ENCODE results near the gene MAML3.

MAML3 gene

GRCh38 chr4:139889901-139890300 lies 264.1 kb downstream of the MAML3 start:
- no peak for DNase-seq (ENCODE audit: low read depth, low spot score)
- no peak overlapping the region for H3K27ac ChIP-seq

- H3K27ac ChIP-seq, result peak overlapping the region; percentile 72
Observed at GRCh38 chr4:139889264-139889663, 264.7 kb downstream of the MAML3 start.

GRCh38 chr4:139887962-139888735 lies 265.8 kb downstream of the MAML3 start:
- peak overlapping the region; percentile 72 for H3K27ac ChIP-seq
- peak; percentile 86 for DNase-seq (ENCODE audit: low read depth, low spot score)

More at GRCh38 chr4:139889264-139889663, 264.7 kb downstream of the MAML3 start:
- DNase-seq (ENCODE audit: low read depth, low spot score), result peak; percentile 84

GRCh38 chr4:139887376-139887802 lies 266.6 kb downstream of the MAML3 start:
- peak overlapping the region; percentile 72 for H3K27ac ChIP-seq

GRCh38 chr4:139886798-139887197 lies 267.2 kb downstream of the MAML3 start:
- no peak for DNase-seq (ENCODE audit: low read depth, low spot score)
- peak overlapping the region; percentile 72 for H3K27ac ChIP-seq

More at GRCh38 chr4:139887376-139887802, 266.6 kb downstream of the MAML3 start:
- no peak for DNase-seq (ENCODE audit: low read depth, low spot score)

- no peak for DNase-seq (ENCODE audit: low read depth, low spot score)
- no peak overlapping the region for H3K27ac ChIP-seq
Observed at GRCh38 chr4:139884438-139884837, 269.5 kb downstream of the MAML3 start.

- no peak overlapping the region for H3K27ac ChIP-seq
- DNase-seq (ENCODE audit: low read depth, low spot score), result no peak
Observed at GRCh38 chr4:139880841-139881240, 273.1 kb downstream of the MAML3 start.

- no peak for DNase-seq (ENCODE audit: low read depth, low spot score)
- H3K27ac ChIP-seq, result no peak overlapping the region
Observed at GRCh38 chr4:139878050-139878449, 275.9 kb downstream of the MAML3 start.

- no peak for DNase-seq (ENCODE audit: low read depth, low spot score)
- peak overlapping the region; percentile 6 for H3K27ac ChIP-seq
Observed at GRCh38 chr4:139876337-139876941, 277.5 kb downstream of the MAML3 start.

GRCh38 chr4:139875411-139875825 lies 278.6 kb downstream of the MAML3 start:
- DNase-seq (ENCODE audit: low read depth, low spot score), result no peak
- H3K27ac ChIP-seq, result no peak overlapping the region

GRCh38 chr4:139873111-139873860 lies 280.7 kb downstream of the MAML3 start:
- peak overlapping the region; percentile 79 for H3K27ac ChIP-seq

GRCh38 chr4:139872274-139872673 lies 281.7 kb downstream of the MAML3 start:
- DNase-seq (ENCODE audit: low read depth, low spot score), result peak; percentile 91
- peak overlapping the region; percentile 79 for H3K27ac ChIP-seq

More at GRCh38 chr4:139873111-139873860, 280.7 kb downstream of the MAML3 start:
- DNase-seq (ENCODE audit: low read depth, low spot score), result no peak

GRCh38 chr4:139869810-139870209 lies 284.2 kb downstream of the MAML3 start:
- no peak for DNase-seq (ENCODE audit: low read depth, low spot score)
- H3K27ac ChIP-seq, result no peak overlapping the region

- H3K27ac ChIP-seq, result no peak overlapping the region
- no peak for DNase-seq (ENCODE audit: low read depth, low spot score)
Observed at GRCh38 chr4:139866276-139866962, 287.6 kb downstream of the MAML3 start.

- DNase-seq (ENCODE audit: low read depth, low spot score), result no peak
Observed at GRCh38 chr4:139865537-139865936, 288.4 kb downstream of the MAML3 start.

GRCh38 chr4:139863531-139863930 lies 290.5 kb downstream of the MAML3 start:
- no peak for DNase-seq (ENCODE audit: low read depth, low spot score)
- H3K27ac ChIP-seq, result no peak overlapping the region

More at GRCh38 chr4:139865537-139865936, 288.4 kb downstream of the MAML3 start:
- no peak overlapping the region for H3K27ac ChIP-seq

- H3K27ac ChIP-seq, result no peak overlapping the region
- DNase-seq (ENCODE audit: low read depth, low spot score), result no peak
Observed at GRCh38 chr4:139861471-139861870, 292.5 kb downstream of the MAML3 start.

- H3K27ac ChIP-seq, result no peak overlapping the region
- DNase-seq (ENCODE audit: low read depth, low spot score), result no peak
Observed at GRCh38 chr4:139860435-139861024, 293.5 kb downstream of the MAML3 start.

GRCh38 chr4:139859876-139860275 lies 294.1 kb downstream of the MAML3 start:
- H3K27ac ChIP-seq, result no peak overlapping the region

More at GRCh38 chr4:139859876-139860275, 294.1 kb downstream of the MAML3 start:
- DNase-seq (ENCODE audit: low read depth, low spot score), result no peak
